Activated CD4-positive, alpha-beta memory T cell treated with anti-CD3 and anti-CD28 coated beads for 36 hours (primary cell): ENCODE results near the gene LRRC72. TPM values are rescaled to one million over a fixed set of nuclear protein-coding genes. Genes with fewer than 3 reads are reported as not detected.

Experiments used
- CTCF ChIA-PET: fragments of 350-600 bp; sonication (Branson Sonifier 250); formaldehyde crosslinking; loops from one replicate; lab custom pipeline; 2021; ENCODE audit warnings: antibody characterized with exemption, inconsistent platforms; lab: Charles Lee
- POLR2A ChIA-PET: fragments of 350-600 bp; sonication (Branson Sonifier 250); formaldehyde crosslinking; loops from one replicate; lab custom pipeline; 2021; ENCODE audit warnings: antibody characterized with exemption; lab: Charles Lee
- DNase-seq: peaks from one replicate; pipeline ENCODE4 v3.0.0-alpha.2; 2020
- H3K27ac Mint-ChIP-seq: one replicate; pipeline ENCODE4 v1.8.0; 2021; ENCODE audit warnings: mixed read lengths
- H3K27me3 Mint-ChIP-seq: one replicate; pipeline ENCODE4 v1.8.0; 2021; ENCODE audit warnings: mixed read lengths
- H3K36me3 Mint-ChIP-seq: one replicate; pipeline ENCODE4 v1.8.0; 2021; ENCODE audit warnings: mixed read lengths
- H3K4me1 Mint-ChIP-seq: one replicate; pipeline ENCODE4 v1.8.0; 2021; ENCODE audit warnings: low read depth, mixed read lengths
- H3K4me3 Mint-ChIP-seq: one replicate; pipeline ENCODE4 v1.8.0; 2021; ENCODE audit warnings: mild to moderate bottlenecking, mixed read lengths
- H3K9me3 Mint-ChIP-seq: one replicate; pipeline ENCODE4 v1.8.0; 2021; ENCODE audit warnings: mixed read lengths
- intact Hi-C: fragments of 100-400 bp; cut with micrococcal nuclease; formaldehyde crosslinking; loops from one replicate; pipeline ENCODE4 v1.15.1; 2023
- total RNA-seq, 2 experiments: library from RNA; stranded (reverse); gene quantifications; one replicate each; pipeline ENCODE4 v1.2.3, GENCODE V29; 2021

The LRRC72 gene
- total RNA-seq, 2 experiments from 2014 or later = not detected

GRCh38 chr7:16562456-16563220 lies 36.0 kb downstream of the LRRC72 start:
- H3K9me3 Mint-ChIP-seq = no peaks in the 10 kb centered on the region
- no peaks in the 10 kb centered on the region for H3K27me3 Mint-ChIP-seq
- ChIA-PET CTCF (interaction anchor here (0.6 to 1.0 kb wide), 2 partner anchors 62 to 142 kb away, joined by 3 read pairs; no protein-coding TSS in a partner anchor), POLR2A (no interaction called here)
- peaks cover 20% of the 10 kb centered on the region for H3K4me1 Mint-ChIP-seq
- intact Hi-C loops = loop anchor here (10.0 kb wide), 1 partner anchor 1848 kb away; no protein-coding TSS in a partner anchor
- H3K4me3 Mint-ChIP-seq = no peak overlapping the region
- no peak for DNase-seq
- H3K36me3 Mint-ChIP-seq = no peaks in the 10 kb centered on the region
- H3K27ac Mint-ChIP-seq = no peak overlapping the region

- no peak overlapping the region for H3K27ac Mint-ChIP-seq
- intact Hi-C loops = loop anchor here (10.0 kb wide), 1 partner anchor 1849 kb away; no protein-coding TSS in a partner anchor
These were observed 36.8 kb downstream of the LRRC72 start for GRCh38 chr7:16563281-16564022.

GRCh38 chr7:16564023-16564380 lies 37.4 kb downstream of the LRRC72 start:
- Mint-ChIP-seq H3K27ac (no peak overlapping the region), H3K4me3 (no peak overlapping the region), H3K9me3 (no peaks in the 10 kb centered on the region), H3K27me3 (no peaks in the 10 kb centered on the region), H3K4me1 (peaks cover 20% of the 10 kb centered on the region), H3K36me3 (no peaks in the 10 kb centered on the region)
- CTCF ChIA-PET = interaction anchor here (0.6 to 4.2 kb wide), 27 partner anchors 9 to 493 kb away, joined by 3 to 42 read pairs (median 5); partner anchors contain the start of gene CRPPA
- POLR2A ChIA-PET = no interaction called here
- DNase-seq = no peak
- intact Hi-C loops = loop anchor here (10.0 kb wide), 1 partner anchor 1849 kb away; no protein-coding TSS in a partner anchor

More at GRCh38 chr7:16563281-16564022, 36.8 kb downstream of the LRRC72 start:
- Mint-ChIP-seq H3K27me3 (no peaks in the 10 kb centered on the region), H3K36me3 (no peaks in the 10 kb centered on the region), H3K4me3 (no peak overlapping the region), H3K4me1 (peaks cover 20% of the 10 kb centered on the region), H3K9me3 (no peaks in the 10 kb centered on the region)
- DNase-seq = no peak
- ChIA-PET POLR2A (no interaction called here), CTCF (interaction anchor here (0.6 to 4.2 kb wide), 7 partner anchors 9 to 485 kb away, joined by 3 to 42 read pairs (median 8); no protein-coding TSS in a partner anchor)

- H3K36me3 Mint-ChIP-seq = no peaks in the 10 kb centered on the region
- intact Hi-C loops = loop anchor here (1.0 to 10.0 kb wide), 3 partner anchors 133 to 1850 kb away; no protein-coding TSS in a partner anchor
- no peak overlapping the region for H3K4me3 Mint-ChIP-seq
- H3K27me3 Mint-ChIP-seq = no peaks in the 10 kb centered on the region
- no peak overlapping the region for H3K27ac Mint-ChIP-seq
- POLR2A ChIA-PET = no interaction called here
- no peak for DNase-seq
- peaks cover 20% of the 10 kb centered on the region for H3K4me1 Mint-ChIP-seq
- H3K9me3 Mint-ChIP-seq = no peaks in the 10 kb centered on the region
- CTCF ChIA-PET = interaction anchor here (0.6 to 4.2 kb wide), 46 partner anchors 8 to 743 kb away, joined by 3 to 42 read pairs (median 5); partner anchors contain the start of genes ANKMY2, BZW2, CRPPA and SOSTDC1
These were observed 38.3 kb downstream of the LRRC72 start for GRCh38 chr7:16564909-16565426.

GRCh38 chr7:16571941-16572340 lies 45.3 kb downstream of the LRRC72 start:
- DNase-seq = no peak
- H3K36me3 Mint-ChIP-seq = no peaks in the 10 kb centered on the region
- no peak overlapping the region for H3K4me3 Mint-ChIP-seq
- no peak overlapping the region for H3K27ac Mint-ChIP-seq
- H3K4me1 Mint-ChIP-seq = no peaks in the 10 kb centered on the region
- CTCF ChIA-PET = no interaction called here
- intact Hi-C loops = no loop called here
- peaks cover 4% of the 10 kb centered on the region for H3K27me3 Mint-ChIP-seq
- POLR2A ChIA-PET = no interaction called here
- H3K9me3 Mint-ChIP-seq = no peaks in the 10 kb centered on the region

GRCh38 chr7:16579216-16579615 lies 52.6 kb downstream of the LRRC72 start:
- Mint-ChIP-seq H3K36me3 (no peaks in the 10 kb centered on the region), H3K27ac (no peak overlapping the region), H3K4me1 (no peaks in the 10 kb centered on the region), H3K4me3 (no peak overlapping the region), H3K27me3 (peaks cover 2% of the 10 kb centered on the region), H3K9me3 (no peaks in the 10 kb centered on the region)
- CTCF ChIA-PET = interaction anchor here (1.7 kb wide), 1 partner anchor 15 kb away, joined by 4 read pairs; no protein-coding TSS in a partner anchor
- no peak for DNase-seq
- POLR2A ChIA-PET = interaction anchor here (0.5 kb wide), 1 partner anchor 505 kb away, joined by 4 read pairs; no protein-coding TSS in a partner anchor
- intact Hi-C loops = no loop called here

- Mint-ChIP-seq H3K36me3 (no peaks in the 10 kb centered on the region), H3K4me1 (no peaks in the 10 kb centered on the region), H3K4me3 (no peak overlapping the region), H3K27me3 (peaks cover 3% of the 10 kb centered on the region), H3K9me3 (no peaks in the 10 kb centered on the region), H3K27ac (no peak overlapping the region)
- intact Hi-C loops = no loop called here
- CTCF ChIA-PET = no interaction called here
- DNase-seq = no peak
- POLR2A ChIA-PET = no interaction called here
These were observed 54.7 kb downstream of the LRRC72 start for GRCh38 chr7:16581286-16581685.

GRCh38 chr7:16583834-16584233 lies 57.2 kb downstream of the LRRC72 start:
- CTCF ChIA-PET = no interaction called here

GRCh38 chr7:16585540-16585939 lies 58.9 kb downstream of the LRRC72 start:
- CTCF ChIA-PET = no interaction called here
- no peak for DNase-seq
- H3K36me3 Mint-ChIP-seq = no peaks in the 10 kb centered on the region
- no peaks in the 10 kb centered on the region for H3K9me3 Mint-ChIP-seq
- H3K27me3 Mint-ChIP-seq = peaks cover 3% of the 10 kb centered on the region
- H3K27ac Mint-ChIP-seq = no peak overlapping the region
- H3K4me3 Mint-ChIP-seq = no peak overlapping the region
- intact Hi-C loops = no loop called here
- POLR2A ChIA-PET = no interaction called here
- no peaks in the 10 kb centered on the region for H3K4me1 Mint-ChIP-seq

More at GRCh38 chr7:16583834-16584233, 57.2 kb downstream of the LRRC72 start:
- Mint-ChIP-seq H3K4me1 (no peaks in the 10 kb centered on the region), H3K9me3 (no peaks in the 10 kb centered on the region), H3K27me3 (peaks cover 3% of the 10 kb centered on the region), H3K4me3 (no peak overlapping the region), H3K36me3 (no peaks in the 10 kb centered on the region), H3K27ac (no peak overlapping the region)
- intact Hi-C loops = no loop called here
- DNase-seq = no peak
- POLR2A ChIA-PET = no interaction called here

- POLR2A ChIA-PET = no interaction called here
- no peak overlapping the region for H3K27ac Mint-ChIP-seq
- CTCF ChIA-PET = no interaction called here
- no peaks in the 10 kb centered on the region for H3K4me1 Mint-ChIP-seq
- no peak for DNase-seq
- no peaks in the 10 kb centered on the region for H3K9me3 Mint-ChIP-seq
- peaks cover 3% of the 10 kb centered on the region for H3K27me3 Mint-ChIP-seq
- intact Hi-C loops = no loop called here
- no peaks in the 10 kb centered on the region for H3K36me3 Mint-ChIP-seq
- no peak overlapping the region for H3K4me3 Mint-ChIP-seq
These were observed 59.7 kb downstream of the LRRC72 start for GRCh38 chr7:16586081-16586874.

GRCh38 chr7:16587129-16587528 lies 60.5 kb downstream of the LRRC72 start:
- no peak overlapping the region for H3K27ac Mint-ChIP-seq
- intact Hi-C loops = no loop called here
- no peaks in the 10 kb centered on the region for H3K4me1 Mint-ChIP-seq
- DNase-seq = no peak
- ChIA-PET POLR2A (no interaction called here), CTCF (no interaction called here)
- no peaks in the 10 kb centered on the region for H3K9me3 Mint-ChIP-seq
- no peak overlapping the region for H3K4me3 Mint-ChIP-seq
- H3K27me3 Mint-ChIP-seq = peaks cover 3% of the 10 kb centered on the region
- H3K36me3 Mint-ChIP-seq = no peaks in the 10 kb centered on the region
